ENCODE data around the gene HMGN3. TPM values are rescaled to one million over a fixed set of nuclear protein-coding genes. Genes with fewer than 3 reads are reported as not detected.

Gene HMGN3
- total and polyA plus RNA-seq, 2 of the 13 experiments (the other 11 are each of a cell fraction or from before 2014, with no cell fraction given): 67.9 to 145 TPM

DNA sequence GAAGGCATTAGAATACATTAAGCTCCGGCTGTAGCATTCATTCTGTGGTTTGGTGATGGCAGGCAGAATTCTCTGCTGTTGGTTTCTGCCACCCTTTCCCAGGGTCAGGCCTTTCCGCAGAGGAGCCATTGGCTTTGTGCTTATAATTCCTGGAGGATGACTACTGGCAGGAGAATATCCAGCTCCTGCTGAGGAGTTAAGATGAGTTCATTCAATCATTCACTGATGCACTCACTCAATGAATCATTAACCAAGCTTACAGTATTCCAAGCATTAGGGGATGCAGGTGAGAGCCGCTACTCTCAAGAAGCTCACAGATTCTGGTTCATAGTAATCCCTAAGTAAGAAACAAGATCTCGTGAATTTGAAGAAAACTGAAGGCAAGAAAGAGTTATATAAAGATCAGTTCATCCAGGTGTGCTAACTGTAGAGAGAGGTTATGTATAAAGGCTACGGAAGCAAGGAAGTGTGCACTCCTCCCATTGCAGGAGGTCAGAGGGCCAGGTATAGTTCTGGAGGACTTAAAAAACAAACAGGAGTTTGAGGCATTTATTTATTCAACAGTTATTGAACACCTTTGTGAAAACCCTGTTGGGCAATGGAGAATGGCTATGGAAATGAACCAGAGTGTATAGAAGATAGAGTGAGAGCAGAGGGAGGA is 75.5 kb downstream of the HMGN3 start:
- FAIRE-seq (no peak), ATAC-seq (peak; percentile 87), DNase-seq (ENCODE audit: low spot score) (peak; percentile 36)
- in situ Hi-C loops (cut with HindIII; ENCODE audit: extremely low pct_ligation_motif_present, low pct_unique_long_range_greater_than_20kb): no loop called here
- Histone ChIP-seq H2AFZ (ENCODE audit: low read length) (no peak overlapping the region), H3K9me3 (ENCODE audit: low read length) (no peaks in the 10 kb centered on the region), H3K4me1 (ENCODE audit: insufficient read depth, low read length) (peaks cover 36% of the 10 kb centered on the region), H3K27me3 (ENCODE audit: control insufficient read depth in 1 of 2, insufficient read depth in 2 of 2, low read length in 2 of 2) (peaks cover 0 to 6% of the 10 kb centered on the region in 2 experiments; a peak in 1 of 5 replicates), H3K79me2 (ENCODE audit: insufficient read depth, low read length) (no peaks in the 10 kb centered on the region), H4K20me1 (ENCODE audit: insufficient read depth, low read length) (no peaks in the 10 kb centered on the region), H3K36me3 (replicated peaks in 1 of 2; ENCODE audit: control insufficient read depth in 1 of 2, insufficient read depth in 2 of 2, low read length in 2 of 2) (no peaks in the 10 kb centered on the region), H3K27ac (ENCODE audit: extremely low read length, insufficient read depth, low read length) (peak overlapping the region; percentile 0), H3K4me2 (ENCODE audit: low read depth, low read length) (peak overlapping the region; percentile 67), H3K9ac (ENCODE audit: insufficient read depth, low read depth, low read length) (no peak overlapping the region), H3K4me3 (replicated peaks in 1 of 3; ENCODE audit: insufficient read depth in 1 of 3, low read depth in 2 of 3, low read length in 3 of 3) (peak overlapping the region in 2 of 3 experiments; percentile 10 to 13; a peak in 2 of 6 replicates)
- POLR2A ChIA-PET: no interaction called here
- 4% methylated on average over 5 of the region's 5 CpGs for WGBS (ENCODE audit: low lambda C conversion rate)
- CTCF ChIA-PET (ENCODE audit: low intra/inter-chr PET ratio, low total read pairs): no interaction called here
- BruUV-seq (replicated peaks): no TSS peak
- intact Hi-C loops (cut with micrococcal nuclease; ENCODE audit: unreplicated experiment): no loop called here
- TF ChIP-seq, protein P1, sequence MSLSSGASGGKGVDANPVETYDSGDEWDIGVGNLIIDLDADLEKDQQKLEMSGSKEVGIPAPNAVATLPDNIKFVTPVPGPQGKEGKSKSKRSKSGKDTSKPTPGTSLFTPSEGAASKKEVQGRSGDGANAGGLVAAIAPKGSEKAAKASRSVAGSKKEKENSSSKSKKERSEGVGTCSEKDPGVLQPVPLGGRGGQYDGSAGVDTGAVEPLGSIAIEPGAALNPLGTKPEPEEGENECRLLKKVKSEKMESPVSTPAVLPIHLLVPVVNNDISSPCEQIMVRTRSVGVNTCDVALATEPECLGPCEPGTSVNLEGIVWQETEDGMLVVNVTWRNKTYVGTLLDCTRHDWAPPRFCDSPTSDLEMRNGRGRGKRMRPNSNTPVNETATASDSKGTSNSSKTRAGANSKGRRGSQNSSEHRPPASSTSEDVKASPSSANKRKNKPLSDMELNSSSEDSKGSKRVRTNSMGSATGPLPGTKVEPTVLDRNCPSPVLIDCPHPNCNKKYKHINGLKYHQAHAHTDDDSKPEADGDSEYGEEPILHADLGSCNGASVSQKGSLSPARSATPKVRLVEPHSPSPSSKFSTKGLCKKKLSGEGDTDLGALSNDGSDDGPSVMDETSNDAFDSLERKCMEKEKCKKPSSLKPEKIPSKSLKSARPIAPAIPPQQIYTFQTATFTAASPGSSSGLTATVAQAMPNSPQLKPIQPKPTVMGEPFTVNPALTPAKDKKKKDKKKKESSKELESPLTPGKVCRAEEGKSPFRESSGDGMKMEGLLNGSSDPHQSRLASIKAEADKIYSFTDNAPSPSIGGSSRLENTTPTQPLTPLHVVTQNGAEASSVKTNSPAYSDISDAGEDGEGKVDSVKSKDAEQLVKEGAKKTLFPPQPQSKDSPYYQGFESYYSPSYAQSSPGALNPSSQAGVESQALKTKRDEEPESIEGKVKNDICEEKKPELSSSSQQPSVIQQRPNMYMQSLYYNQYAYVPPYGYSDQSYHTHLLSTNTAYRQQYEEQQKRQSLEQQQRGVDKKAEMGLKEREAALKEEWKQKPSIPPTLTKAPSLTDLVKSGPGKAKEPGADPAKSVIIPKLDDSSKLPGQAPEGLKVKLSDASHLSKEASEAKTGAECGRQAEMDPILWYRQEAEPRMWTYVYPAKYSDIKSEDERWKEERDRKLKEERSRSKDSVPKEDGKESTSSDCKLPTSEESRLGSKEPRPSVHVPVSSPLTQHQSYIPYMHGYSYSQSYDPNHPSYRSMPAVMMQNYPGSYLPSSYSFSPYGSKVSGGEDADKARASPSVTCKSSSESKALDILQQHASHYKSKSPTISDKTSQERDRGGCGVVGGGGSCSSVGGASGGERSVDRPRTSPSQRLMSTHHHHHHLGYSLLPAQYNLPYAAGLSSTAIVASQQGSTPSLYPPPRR (CRISPR knock-in tag; IDR thresholded peaks at IDR 0.05; ENCODE audit: borderline replicate concordance): peak; percentile 86
- peak; percentile 11; the same call in 1 of the 2 replicates for TF ChIP-seq ZMYM4 (CRISPR knock-in tag; IDR thresholded peaks at IDR 0.05)
- TF ChIP-seq, protein P2, sequence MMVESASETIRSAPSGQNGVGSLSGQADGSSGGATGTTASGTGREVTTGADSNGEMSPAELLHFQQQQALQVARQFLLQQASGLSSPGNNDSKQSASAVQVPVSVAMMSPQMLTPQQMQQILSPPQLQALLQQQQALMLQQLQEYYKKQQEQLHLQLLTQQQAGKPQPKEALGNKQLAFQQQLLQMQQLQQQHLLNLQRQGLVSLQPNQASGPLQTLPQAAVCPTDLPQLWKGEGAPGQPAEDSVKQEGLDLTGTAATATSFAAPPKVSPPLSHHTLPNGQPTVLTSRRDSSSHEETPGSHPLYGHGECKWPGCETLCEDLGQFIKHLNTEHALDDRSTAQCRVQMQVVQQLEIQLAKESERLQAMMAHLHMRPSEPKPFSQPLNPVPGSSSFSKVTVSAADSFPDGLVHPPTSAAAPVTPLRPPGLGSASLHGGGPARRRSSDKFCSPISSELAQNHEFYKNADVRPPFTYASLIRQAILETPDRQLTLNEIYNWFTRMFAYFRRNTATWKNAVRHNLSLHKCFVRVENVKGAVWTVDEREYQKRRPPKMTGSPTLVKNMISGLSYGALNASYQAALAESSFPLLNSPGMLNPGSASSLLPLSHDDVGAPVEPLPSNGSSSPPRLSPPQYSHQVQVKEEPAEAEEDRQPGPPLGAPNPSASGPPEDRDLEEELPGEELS (CRISPR knock-in tag; IDR thresholded peaks at IDR 0.05): peak; percentile 64
- peak; percentile 76 for TF ChIP-seq NR2F6 (IDR thresholded peaks at IDR 0.05)
- TF ChIP-seq NR2F6 (CRISPR knock-in tag; IDR thresholded peaks at IDR 0.05): peak; percentile 56
- TF ChIP-seq ZNF557 (CRISPR knock-in tag; IDR thresholded peaks at IDR 0.05): no peak
- TF ChIP-seq NR2F2 (IDR thresholded peaks at IDR 0.05; ENCODE audit: borderline replicate concordance, low read depth): peak; percentile 74
- TF ChIP-seq, protein P3, sequence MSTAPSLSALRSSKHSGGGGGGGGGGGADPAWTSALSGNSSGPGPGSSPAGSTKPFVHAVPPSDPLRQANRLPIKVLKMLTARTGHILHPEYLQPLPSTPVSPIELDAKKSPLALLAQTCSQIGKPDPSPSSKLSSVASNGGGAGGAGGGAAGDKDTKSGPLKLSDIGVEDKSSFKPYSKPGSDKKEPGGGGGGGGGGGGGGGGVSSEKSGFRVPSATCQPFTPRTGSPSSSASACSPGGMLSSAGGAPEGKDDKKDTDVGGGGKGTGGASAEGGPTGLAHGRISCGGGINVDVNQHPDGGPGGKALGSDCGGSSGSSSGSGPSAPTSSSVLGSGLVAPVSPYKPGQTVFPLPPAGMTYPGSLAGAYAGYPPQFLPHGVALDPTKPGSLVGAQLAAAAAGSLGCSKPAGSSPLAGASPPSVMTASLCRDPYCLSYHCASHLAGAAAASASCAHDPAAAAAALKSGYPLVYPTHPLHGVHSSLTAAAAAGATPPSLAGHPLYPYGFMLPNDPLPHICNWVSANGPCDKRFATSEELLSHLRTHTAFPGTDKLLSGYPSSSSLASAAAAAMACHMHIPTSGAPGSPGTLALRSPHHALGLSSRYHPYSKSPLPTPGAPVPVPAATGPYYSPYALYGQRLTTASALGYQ (CRISPR knock-in tag; IDR thresholded peaks at IDR 0.05): 0 out of 2 replicates have a peak, but pooled peaks have one; percentile 27
- 0 out of 2 replicates have a peak, but pooled peaks have one; percentile 22 for TF ChIP-seq RXRB (CRISPR knock-in tag; IDR thresholded peaks at IDR 0.05; ENCODE audit: borderline replicate concordance)
- TF ChIP-seq, protein P4, sequence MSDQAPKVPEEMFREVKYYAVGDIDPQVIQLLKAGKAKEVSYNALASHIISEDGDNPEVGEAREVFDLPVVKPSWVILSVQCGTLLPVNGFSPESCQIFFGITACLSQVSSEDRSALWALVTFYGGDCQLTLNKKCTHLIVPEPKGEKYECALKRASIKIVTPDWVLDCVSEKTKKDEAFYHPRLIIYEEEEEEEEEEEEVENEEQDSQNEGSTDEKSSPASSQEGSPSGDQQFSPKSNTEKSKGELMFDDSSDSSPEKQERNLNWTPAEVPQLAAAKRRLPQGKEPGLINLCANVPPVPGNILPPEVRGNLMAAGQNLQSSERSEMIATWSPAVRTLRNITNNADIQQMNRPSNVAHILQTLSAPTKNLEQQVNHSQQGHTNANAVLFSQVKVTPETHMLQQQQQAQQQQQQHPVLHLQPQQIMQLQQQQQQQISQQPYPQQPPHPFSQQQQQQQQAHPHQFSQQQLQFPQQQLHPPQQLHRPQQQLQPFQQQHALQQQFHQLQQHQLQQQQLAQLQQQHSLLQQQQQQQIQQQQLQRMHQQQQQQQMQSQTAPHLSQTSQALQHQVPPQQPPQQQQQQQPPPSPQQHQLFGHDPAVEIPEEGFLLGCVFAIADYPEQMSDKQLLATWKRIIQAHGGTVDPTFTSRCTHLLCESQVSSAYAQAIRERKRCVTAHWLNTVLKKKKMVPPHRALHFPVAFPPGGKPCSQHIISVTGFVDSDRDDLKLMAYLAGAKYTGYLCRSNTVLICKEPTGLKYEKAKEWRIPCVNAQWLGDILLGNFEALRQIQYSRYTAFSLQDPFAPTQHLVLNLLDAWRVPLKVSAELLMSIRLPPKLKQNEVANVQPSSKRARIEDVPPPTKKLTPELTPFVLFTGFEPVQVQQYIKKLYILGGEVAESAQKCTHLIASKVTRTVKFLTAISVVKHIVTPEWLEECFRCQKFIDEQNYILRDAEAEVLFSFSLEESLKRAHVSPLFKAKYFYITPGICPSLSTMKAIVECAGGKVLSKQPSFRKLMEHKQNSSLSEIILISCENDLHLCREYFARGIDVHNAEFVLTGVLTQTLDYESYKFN (CRISPR knock-in tag; conservative IDR thresholded peaks at IDR 0.05): peak; percentile 73
- TF ChIP-seq SAP130 (CRISPR knock-in tag; IDR thresholded peaks at IDR 0.05; ENCODE audit: low read depth): 0 out of 2 replicates have a peak, but pooled peaks have one; percentile 11

Measured in HepG2 (cell line).